CD14-positive monocyte (primary cell): Measurements from ENCODE around the gene DPPA4. TPM values are rescaled to one million over a fixed set of nuclear protein-coding genes. Genes with fewer than 3 reads are reported as not detected.
"Not testable (repeated sequence)": the region's sequence is repeated elsewhere in the genome, so short reads cannot be mapped to it uniquely, and the experiment has no call there.

Source experiments
- DNase-seq, 3 donors: peaks; one replicate each; pipeline ENCODE4 v3.0.0-alpha.2; 2011 to 2022
- H2AFZ ChIP-seq: 2 replicates; pipeline ENCODE4 v1.6.0; 2012; ENCODE audit warnings: mild to moderate bottlenecking, low read depth, low read length, inconsistent platforms; ENCODE audit not compliant: insufficient read depth, poor library complexity, severe bottlenecking
- H3K27ac ChIP-seq, 2 donors: 1 replicate in 1 of 2; 2 replicates in 1 of 2; pipeline ENCODE4 v1.5.1; 2012 to 2013; ENCODE audit warnings: low read length in 2 of 2, control low read depth in 1 of 2, inconsistent platforms in 1 of 2, low read depth in 1 of 2, mild to moderate bottlenecking in 1 of 2
- H3K27me3 ChIP-seq, 2 donors: one replicate each; pipeline versions ENCODE4 v1.6.0 to v1.6.1; 2011 to 2013; ENCODE audit warnings: low read length in 2 of 2; ENCODE audit not compliant: control insufficient read depth in 2 of 2, insufficient read depth in 2 of 2
- H3K36me3 ChIP-seq, 2 donors: replicated peaks in 1 of 2; 1 replicate in 1 of 2; 2 replicates in 1 of 2; pipeline versions ENCODE4 v1.5.1 to v1.6.1; 2012 to 2013; ENCODE audit warnings: low read length in 2 of 2, control low read depth in 1 of 2, inconsistent platforms in 1 of 2, mild to moderate bottlenecking in 1 of 2; ENCODE audit not compliant: insufficient read depth in 2 of 2, control insufficient read depth in 1 of 2
- H3K4me1 ChIP-seq, 2 donors: 1 replicate in 1 of 2; 2 replicates in 1 of 2; pipeline versions ENCODE4 v1.5.1 to v1.6.1; 2012 to 2013; ENCODE audit warnings: low read length in 2 of 2, control low read depth in 1 of 2, inconsistent platforms in 1 of 2, mild to moderate bottlenecking in 1 of 2, moderate library complexity in 1 of 2; ENCODE audit not compliant: insufficient read depth in 2 of 2, control insufficient read depth in 1 of 2
- H3K4me2 ChIP-seq: replicated peaks from 2 replicates; pipeline ENCODE3; 2012; ENCODE audit warnings: low read length, moderate library complexity, mild to moderate bottlenecking; ENCODE audit not compliant: poor library complexity, severe bottlenecking; ENCODE audit errors: extremely low read depth
- H3K4me3 ChIP-seq, 3 experiments: fragments of 200-600 bp in 1 of 3; sonication (generic) in 1 of 3; replicated peaks in 1 of 3; 1 replicate in 2 of 3; 2 replicates in 1 of 3; pipeline ENCODE4 v1.5.1; 2011 to 2013; ENCODE audit warnings: low read length in 3 of 3, mild to moderate bottlenecking in 3 of 3, control low read depth in 2 of 3, low read depth in 2 of 3, inconsistent platforms in 1 of 3, moderate library complexity in 1 of 3
- H3K79me2 ChIP-seq: 2 replicates; pipeline ENCODE4 v1.6.0; 2012; ENCODE audit warnings: mild to moderate bottlenecking, control low read depth, inconsistent platforms, low read length, moderate library complexity; ENCODE audit not compliant: insufficient read depth
- H3K9ac ChIP-seq: 2 replicates; pipeline ENCODE4 v1.6.0; 2017; ENCODE audit warnings: low read length, mild to moderate bottlenecking; ENCODE audit not compliant: insufficient read depth, poor library complexity, severe bottlenecking
- H3K9me3 ChIP-seq, 2 donors: replicated peaks in 1 of 2; 1 replicate in 1 of 2; 2 replicates in 1 of 2; pipeline versions ENCODE4 v1.5.1 to v1.6.1; 2012 to 2013; ENCODE audit warnings: low read length in 2 of 2, control low read depth in 1 of 2; ENCODE audit not compliant: control insufficient read depth in 1 of 2, insufficient read depth in 1 of 2
- H4K20me1 ChIP-seq: 2 replicates; pipeline ENCODE4 v1.6.0; 2012; ENCODE audit warnings: mild to moderate bottlenecking, low read length, control low read depth, moderate library complexity; ENCODE audit not compliant: insufficient read depth
- H3K27ac Mint-ChIP-seq, 7 donors: one replicate each; pipeline ENCODE4 v1.8.0; 2020; ENCODE audit warnings: mild to moderate bottlenecking in 7 of 7, mixed read lengths in 7 of 7, moderate library complexity in 6 of 7, inconsistent platforms in 2 of 7
- H3K27me3 Mint-ChIP-seq, 3 donors: one replicate each; pipeline ENCODE4 v1.8.0; 2021 to 2022; ENCODE audit warnings: low read depth in 3 of 3, mild to moderate bottlenecking in 3 of 3, mixed read lengths in 3 of 3, moderate library complexity in 3 of 3, inconsistent platforms in 1 of 3
- H3K36me3 Mint-ChIP-seq, 2 donors: one replicate each; pipeline ENCODE4 v1.8.0; 2020; ENCODE audit warnings: mixed read lengths in 2 of 2, inconsistent platforms in 1 of 2, mild to moderate bottlenecking in 1 of 2
- H3K4me1 Mint-ChIP-seq: one replicate; pipeline ENCODE4 v1.8.0; 2020; ENCODE audit warnings: mild to moderate bottlenecking, mixed read lengths
- H3K4me3 Mint-ChIP-seq, 2 donors: one replicate each; pipeline ENCODE4 v1.8.0; 2020; ENCODE audit warnings: mild to moderate bottlenecking in 2 of 2, mixed read lengths in 2 of 2, moderate library complexity in 1 of 2
- H3K9me3 Mint-ChIP-seq, 7 donors: one replicate each; pipeline ENCODE4 v1.8.0; 2020 to 2022; ENCODE audit warnings: mixed read lengths in 7 of 7, mild to moderate bottlenecking in 6 of 7, moderate library complexity in 6 of 7, inconsistent platforms in 2 of 7
- WGBS: methylation state at CpG from one replicate; pipeline ENCODE4 v1.1.5; 2013; ENCODE audit warnings: missing lambda C conversion rate; ENCODE audit not compliant: insufficient coverage; 5-methylcytosine and 5-hydroxymethylcytosine counted together
- intact Hi-C, 2 donors: fragments of 100-400 bp; cut with micrococcal nuclease; formaldehyde crosslinking; loops; one replicate each; pipeline versions ENCODE4 v1.15.0 to v1.15.1; 2023
- polyA plus RNA-seq, 3 donors: library from polyadenylated mRNA; depleted of rRNA in 1 of 3; unstranded in 2 of 3; stranded (reverse) in 1 of 3; fragments of 300-500 nt in 2 of 3; fragments of >200 nt in 1 of 3; fragmentation: Illumina TruSeq in 2 of 3; gene quantifications; 1 replicate in 2 of 3; 2 replicates in 1 of 3; pipeline ENCODE4 v1.2.3, GENCODE V29; 2012 to 2021
- TF ChIP-seq, protein P1 (sequence below): fragments of 200-600 bp; IDR thresholded peaks from one replicate; pipeline ENCODE4 v1.8.0; 2022; ENCODE audit warnings: antibody characterized with exemption, mild to moderate bottlenecking

The DPPA4 gene
- polyA plus RNA-seq, 3 donors, result 0.07 TPM; not detected in 2

DNA sequence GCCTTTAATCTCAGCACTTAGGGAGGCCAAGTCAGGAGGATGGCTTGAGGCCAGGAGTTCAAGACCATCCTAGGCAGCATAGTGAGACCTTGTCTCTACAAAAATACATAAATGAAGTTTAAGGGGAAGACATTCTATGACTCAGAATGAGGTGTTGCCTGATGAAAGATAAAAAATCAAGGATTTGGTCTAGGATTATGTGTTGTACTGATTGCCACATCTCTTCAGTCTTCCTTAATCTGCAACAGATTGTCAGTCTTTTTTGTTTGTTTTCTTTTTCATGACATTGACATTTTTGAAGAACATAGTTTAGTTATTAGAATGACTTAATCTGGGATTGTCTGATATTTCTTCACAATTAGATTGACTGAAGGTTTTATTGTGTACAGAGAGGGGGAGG is 26.3 kb upstream of the DPPA4 start:
- Mint-ChIP-seq H3K9me3 (peaks cover 0 to 2% (median 0%) of the 10 kb centered on the region in 7 donors), H3K27ac (no peak overlapping the region), H3K36me3 (no peaks in the 10 kb centered on the region), H3K27me3 (peaks cover 0 to 2% (median 2%) of the 10 kb centered on the region in 3 donors), H3K4me1 (no peaks in the 10 kb centered on the region), H3K4me3 (no peak overlapping the region)
- no peak overlapping the region for H3K4me2 ChIP-seq
- H4K20me1 ChIP-seq, result no peaks in the 10 kb centered on the region
- H3K36me3 ChIP-seq, result no peaks in the 10 kb centered on the region
- intact Hi-C loops, result no loop called here
- H3K4me1 ChIP-seq, result no peaks in the 10 kb centered on the region
- TF ChIP-seq, protein P1, sequence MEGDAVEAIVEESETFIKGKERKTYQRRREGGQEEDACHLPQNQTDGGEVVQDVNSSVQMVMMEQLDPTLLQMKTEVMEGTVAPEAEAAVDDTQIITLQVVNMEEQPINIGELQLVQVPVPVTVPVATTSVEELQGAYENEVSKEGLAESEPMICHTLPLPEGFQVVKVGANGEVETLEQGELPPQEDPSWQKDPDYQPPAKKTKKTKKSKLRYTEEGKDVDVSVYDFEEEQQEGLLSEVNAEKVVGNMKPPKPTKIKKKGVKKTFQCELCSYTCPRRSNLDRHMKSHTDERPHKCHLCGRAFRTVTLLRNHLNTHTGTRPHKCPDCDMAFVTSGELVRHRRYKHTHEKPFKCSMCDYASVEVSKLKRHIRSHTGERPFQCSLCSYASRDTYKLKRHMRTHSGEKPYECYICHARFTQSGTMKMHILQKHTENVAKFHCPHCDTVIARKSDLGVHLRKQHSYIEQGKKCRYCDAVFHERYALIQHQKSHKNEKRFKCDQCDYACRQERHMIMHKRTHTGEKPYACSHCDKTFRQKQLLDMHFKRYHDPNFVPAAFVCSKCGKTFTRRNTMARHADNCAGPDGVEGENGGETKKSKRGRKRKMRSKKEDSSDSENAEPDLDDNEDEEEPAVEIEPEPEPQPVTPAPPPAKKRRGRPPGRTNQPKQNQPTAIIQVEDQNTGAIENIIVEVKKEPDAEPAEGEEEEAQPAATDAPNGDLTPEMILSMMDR, result no peak
- H3K27ac ChIP-seq, result no peak overlapping the region
- DNase-seq, result no peak
- no peak overlapping the region for H3K4me3 ChIP-seq
- no peaks in the 10 kb centered on the region for H3K9me3 ChIP-seq
- no peak overlapping the region for H2AFZ ChIP-seq
- H3K27me3 ChIP-seq, result no peaks in the 10 kb centered on the region
- no peak overlapping the region for H3K9ac ChIP-seq
- H3K79me2 ChIP-seq, result no peaks in the 10 kb centered on the region

DNA sequence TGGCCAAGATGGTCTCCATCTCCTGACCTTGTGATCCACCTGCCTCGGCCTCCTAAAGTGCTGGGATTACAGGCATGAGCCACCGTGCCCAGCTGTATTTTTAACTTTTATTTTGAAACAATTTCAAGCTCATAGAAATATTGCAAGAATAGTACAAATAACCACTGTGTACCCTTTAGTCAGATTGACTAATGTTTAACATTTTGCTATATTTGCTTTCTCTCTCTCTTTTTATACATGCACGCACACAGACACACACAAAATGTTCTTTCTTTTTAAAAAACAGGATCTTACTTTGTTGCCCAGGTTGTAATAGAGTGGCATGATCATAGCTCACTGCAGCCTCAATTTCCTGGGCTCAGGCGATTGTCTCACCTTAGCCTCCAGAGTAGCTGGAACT is 25.5 kb upstream of the DPPA4 start:
- TF ChIP-seq, protein P1, result no peak
- Mint-ChIP-seq H3K27ac (no peak overlapping the region), H3K27me3 (peaks cover 0 to 2% (median 2%) of the 10 kb centered on the region in 3 donors), H3K9me3 (peaks cover 0 to 3% (median 0%) of the 10 kb centered on the region in 7 donors), H3K4me3 (no peak overlapping the region), H3K36me3 (no peaks in the 10 kb centered on the region), H3K4me1 (no peaks in the 10 kb centered on the region)
- intact Hi-C loops, result no loop called here
- H3K79me2 ChIP-seq, result no peaks in the 10 kb centered on the region
- no peaks in the 10 kb centered on the region for H4K20me1 ChIP-seq
- no peaks in the 10 kb centered on the region for H3K4me1 ChIP-seq
- no peak for DNase-seq
- H3K4me2 ChIP-seq, result no peak overlapping the region
- H3K4me3 ChIP-seq, result no peak overlapping the region
- no peaks in the 10 kb centered on the region for H3K27me3 ChIP-seq
- no peaks in the 10 kb centered on the region for H3K9me3 ChIP-seq
- no peak overlapping the region for H3K9ac ChIP-seq
- no peak overlapping the region for H3K27ac ChIP-seq
- no peak overlapping the region for H2AFZ ChIP-seq
- no peaks in the 10 kb centered on the region for H3K36me3 ChIP-seq
- WGBS, result 98% methylated on average over 3 of the region's 4 CpGs

GRCh38 chr3:109358809-109359208 is 21.5 kb upstream of the DPPA4 start:
- H3K4me3 ChIP-seq, H3K36me3 ChIP-seq, DNase-seq, H3K9ac ChIP-seq, H3K4me2 ChIP-seq, H3K4me1 Mint-ChIP-seq, H3K36me3 Mint-ChIP-seq, H3K27me3 ChIP-seq, H3K9me3 ChIP-seq, intact Hi-C loops, H3K27ac ChIP-seq, H3K9me3 Mint-ChIP-seq, H3K4me1 ChIP-seq, H2AFZ ChIP-seq, H3K27me3 Mint-ChIP-seq, H4K20me1 ChIP-seq, H3K4me3 Mint-ChIP-seq, H3K79me2 ChIP-seq: not testable (repeated sequence)
- H3K27ac Mint-ChIP-seq, result peak overlapping the region in 1 of 7 donors; percentile 50
- WGBS, result 70% methylated on average over 2 of the region's 2 CpGs
